ENCODE data around the gene SLC6A1.

The SLC6A1 gene

DNA sequence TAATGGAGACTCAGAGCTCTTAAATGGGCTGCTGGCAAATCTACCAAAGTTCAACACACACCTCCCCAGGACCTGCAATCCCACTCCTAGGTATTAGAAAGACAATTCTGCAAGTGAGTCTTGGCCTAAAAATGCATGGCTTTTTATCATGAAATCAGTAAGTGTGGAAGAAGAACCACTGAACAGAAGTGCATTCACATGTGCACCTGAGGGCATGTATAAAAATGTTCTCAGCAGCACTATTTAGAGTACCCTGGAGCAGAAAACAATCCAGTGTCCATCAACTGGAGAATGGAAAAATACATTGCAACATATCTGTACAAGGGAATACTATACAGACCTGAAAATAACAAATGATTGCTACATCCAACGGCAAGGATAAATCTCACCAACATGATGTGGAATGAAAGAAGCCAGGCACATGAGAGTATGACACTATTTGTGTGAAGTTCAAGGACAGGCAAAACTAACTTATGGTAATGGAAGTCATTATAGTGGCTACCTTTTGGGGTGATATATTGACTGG, 8.1 kb upstream of the SLC6A1 start:
- CTCF ChIA-PET, result interaction anchor here (1.2 to 2.4 kb wide), 2 partner anchors 15 to 39 kb away, joined by 3 to 6 read pairs; no protein-coding TSS in a partner anchor
- TF ChIP-seq, protein P1, sequence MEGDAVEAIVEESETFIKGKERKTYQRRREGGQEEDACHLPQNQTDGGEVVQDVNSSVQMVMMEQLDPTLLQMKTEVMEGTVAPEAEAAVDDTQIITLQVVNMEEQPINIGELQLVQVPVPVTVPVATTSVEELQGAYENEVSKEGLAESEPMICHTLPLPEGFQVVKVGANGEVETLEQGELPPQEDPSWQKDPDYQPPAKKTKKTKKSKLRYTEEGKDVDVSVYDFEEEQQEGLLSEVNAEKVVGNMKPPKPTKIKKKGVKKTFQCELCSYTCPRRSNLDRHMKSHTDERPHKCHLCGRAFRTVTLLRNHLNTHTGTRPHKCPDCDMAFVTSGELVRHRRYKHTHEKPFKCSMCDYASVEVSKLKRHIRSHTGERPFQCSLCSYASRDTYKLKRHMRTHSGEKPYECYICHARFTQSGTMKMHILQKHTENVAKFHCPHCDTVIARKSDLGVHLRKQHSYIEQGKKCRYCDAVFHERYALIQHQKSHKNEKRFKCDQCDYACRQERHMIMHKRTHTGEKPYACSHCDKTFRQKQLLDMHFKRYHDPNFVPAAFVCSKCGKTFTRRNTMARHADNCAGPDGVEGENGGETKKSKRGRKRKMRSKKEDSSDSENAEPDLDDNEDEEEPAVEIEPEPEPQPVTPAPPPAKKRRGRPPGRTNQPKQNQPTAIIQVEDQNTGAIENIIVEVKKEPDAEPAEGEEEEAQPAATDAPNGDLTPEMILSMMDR (IDR thresholded peaks at IDR 0.05; ENCODE audit: insufficient read depth, low read length, missing control alignments), result no peak

GRCh38 chr3:10985181-10985580, 7.4 kb upstream of the SLC6A1 start:
- H3K4me3 ChIP-seq (ENCODE audit: low read depth, low read length), result no peak overlapping the region
- ChIA-PET POLR2A (no interaction called here), CTCF (interaction anchor here (0.8 to 2.4 kb wide), 5 partner anchors 13 to 75 kb away, joined by 3 to 6 read pairs (median 4); no protein-coding TSS in a partner anchor)
- no peak for DNase-seq (ENCODE audit: low read depth, low spot score)
- TF ChIP-seq, protein P1 (IDR thresholded peaks at IDR 0.05; ENCODE audit: insufficient read depth, low read length, missing control alignments), result no peak

More for the DNA sequence above, 8.1 kb upstream of the SLC6A1 start:
- no peak overlapping the region for H3K4me3 ChIP-seq (ENCODE audit: low read depth, low read length)
- no peak for DNase-seq (ENCODE audit: low read depth, low spot score)
- POLR2A ChIA-PET, result no interaction called here

DNA sequence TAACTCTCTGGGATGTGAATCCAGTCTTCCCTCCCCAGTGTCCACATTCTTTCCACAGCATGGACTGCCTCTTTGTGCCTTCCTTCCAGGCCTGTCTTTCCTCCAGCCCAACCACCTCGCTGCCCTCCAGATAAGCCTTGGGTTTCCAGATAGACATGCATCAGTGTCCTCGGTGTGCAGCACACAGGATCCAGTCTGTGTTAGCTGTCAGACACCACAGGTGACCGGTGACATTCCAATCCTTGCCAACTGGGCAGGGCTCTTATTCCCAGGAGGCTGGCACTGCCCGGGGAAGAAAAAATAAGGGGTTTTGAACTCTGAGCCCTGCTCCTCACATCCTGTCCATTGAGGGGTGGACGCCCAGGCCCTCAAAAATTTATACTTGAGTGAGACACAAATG, 6.0 kb upstream of the SLC6A1 start:
- no peak for DNase-seq (ENCODE audit: low read depth, low spot score)
- H3K4me3 ChIP-seq (ENCODE audit: low read depth, low read length), result no peak overlapping the region
- ChIA-PET POLR2A (no interaction called here), CTCF (interaction anchor here (1.2 to 2.4 kb wide), 2 partner anchors 41 to 73 kb away, joined by 4 to 6 read pairs; no protein-coding TSS in a partner anchor)
- TF ChIP-seq, protein P1 (IDR thresholded peaks at IDR 0.05; ENCODE audit: insufficient read depth, low read length, missing control alignments), result no peak

- TF ChIP-seq, protein P1 (IDR thresholded peaks at IDR 0.05; ENCODE audit: insufficient read depth, low read length, missing control alignments), result no peak
- CTCF ChIA-PET, result interaction anchor here (0.8 to 1.1 kb wide), 3 partner anchors 10 to 72 kb away, joined by 3 to 4 read pairs (median 3); no protein-coding TSS in a partner anchor
- no peak for DNase-seq (ENCODE audit: low read depth, low spot score)
- POLR2A ChIA-PET, result no interaction called here
- H3K4me3 ChIP-seq (ENCODE audit: low read depth, low read length), result no peak overlapping the region
Measured at GRCh38 chr3:10988001-10988665, 4.4 kb upstream of the SLC6A1 start.

GRCh38 chr3:10988991-10989484, 3.5 kb upstream of the SLC6A1 start:
- CTCF ChIA-PET, result no interaction called here

More at GRCh38 chr3:10988991-10989484, 3.5 kb upstream of the SLC6A1 start:
- POLR2A ChIA-PET, result no interaction called here
- no peak overlapping the region for H3K4me3 ChIP-seq (ENCODE audit: low read depth, low read length)
- no peak for DNase-seq (ENCODE audit: low read depth, low spot score)
- TF ChIP-seq, protein P1 (IDR thresholded peaks at IDR 0.05; ENCODE audit: insufficient read depth, low read length, missing control alignments), result no peak
